Naive thymus-derived CD8-positive, alpha-beta T cell (primary cell): Measurements from ENCODE around the gene TBX6. TPM values are rescaled to one million over a fixed set of nuclear protein-coding genes. Genes with fewer than 3 reads are reported as not detected.
"Not testable (repeated sequence)": the region's sequence is repeated elsewhere in the genome, so short reads cannot be mapped to it uniquely, and the experiment has no call there.

Experiments used
- ATAC-seq, 2 donors: fragments of 150-1000 bp; cut with Tn5 transposase in 1 of 2; sonication (Bioruptor Pico), chemical (Tn5 transposase) in 1 of 2; 1 replicate in 1 of 2; 2 replicates in 1 of 2; pipeline ENCODE4 v1.10.0; 2021; ENCODE audit warnings: mild to moderate bottlenecking in 2 of 2, moderate library complexity in 2 of 2
- POLR2A ChIA-PET: fragments of 350-600 bp; sonication (Branson Sonifier 250); formaldehyde crosslinking; loops from one replicate; lab custom pipeline; 2021; ENCODE audit warnings: antibody characterized with exemption; lab: Charles Lee
- DNase-seq, 10 donors: peaks; one replicate each; pipeline versions ENCODE4 v3.0.0 to v3.0.0-alpha.2; 2020 to 2022
- H3K27ac Mint-ChIP-seq, 10 donors: one replicate each; pipeline ENCODE4 v1.8.0; 2020 to 2022; ENCODE audit warnings: mild to moderate bottlenecking in 10 of 10, mixed read lengths in 10 of 10, moderate library complexity in 4 of 10, inconsistent platforms in 1 of 10
- H3K27me3 Mint-ChIP-seq, 5 donors: one replicate each; pipeline ENCODE4 v1.8.0; 2021 to 2022; ENCODE audit warnings: mixed read lengths in 5 of 5
- H3K36me3 Mint-ChIP-seq, 3 donors: one replicate each; pipeline ENCODE4 v1.8.0; 2020 to 2022; ENCODE audit warnings: mixed read lengths in 3 of 3, mild to moderate bottlenecking in 2 of 3, inconsistent platforms in 1 of 3
- H3K4me1 Mint-ChIP-seq, 4 donors: one replicate each; pipeline ENCODE4 v1.8.0; 2021 to 2022; ENCODE audit warnings: mixed read lengths in 4 of 4
- H3K4me3 Mint-ChIP-seq, 10 donors: one replicate each; pipeline ENCODE4 v1.8.0; 2020 to 2022; ENCODE audit warnings: mild to moderate bottlenecking in 10 of 10, mixed read lengths in 10 of 10, moderate library complexity in 6 of 10, inconsistent platforms in 1 of 10
- H3K9me3 Mint-ChIP-seq, 9 donors: one replicate each; pipeline ENCODE4 v1.8.0; 2020 to 2022; ENCODE audit warnings: mixed read lengths in 9 of 9, mild to moderate bottlenecking in 3 of 9, inconsistent platforms in 1 of 9, moderate library complexity in 1 of 9
- polyA plus RNA-seq, 3 donors: library from polyadenylated mRNA; unstranded; fragments of 300-500 nt; fragmentation: Illumina TruSeq; gene quantifications; one replicate each; pipeline ENCODE4 v1.2.3, GENCODE V29; 2021
- total RNA-seq, 8 experiments: library from RNA in 2 of 8; stranded (reverse) in 2 of 8; gene quantifications; one replicate each; pipeline ENCODE4 v1.2.3 and lab custom pipeline; 2021 to 2026

The TBX6 gene
- total and polyA plus RNA-seq, 5 experiments from 2014 or later = 0.15 to 2.5 (median 0.25) TPM

- Mint-ChIP-seq H3K4me3 (peak overlapping the region; percentile 80 to 92 (median 86)), H3K4me1 (peaks cover 12 to 33% (median 32%) of the 10 kb centered on the region in 4 donors), H3K27ac (peak overlapping the region; percentile 73 to 93 (median 87)), H3K9me3 (no peaks in the 10 kb centered on the region), H3K27me3 (no peaks in the 10 kb centered on the region), H3K36me3 (peaks cover 0 to 15% (median 1%) of the 10 kb centered on the region in 3 donors)
- ATAC-seq = no peak
- POLR2A ChIA-PET = interaction anchor here (3.0 to 5.5 kb wide), 2 partner anchors 30 to 63 kb away, joined by 14 to 52 read pairs; partner anchors contain the start of genes CORO1A and TBX6
- DNase-seq = no peak
Measured at GRCh38 chr16:30121741-30122571, 30.2 kb upstream of the TBX6 start.

GRCh38 chr16:30120340-30121105 is 28.8 kb upstream of the TBX6 start:
- H3K4me1 Mint-ChIP-seq = peaks cover 12 to 36% (median 32%) of the 10 kb centered on the region in 4 donors
- no peaks in the 10 kb centered on the region for H3K27me3 Mint-ChIP-seq
- H3K27ac Mint-ChIP-seq = peak overlapping the region; percentile 37 to 85 (median 69)

GRCh38 chr16:30119428-30119827 is 27.7 kb upstream of the TBX6 start:
- no peaks in the 10 kb centered on the region for H3K27me3 Mint-ChIP-seq
- H3K27ac Mint-ChIP-seq = peak overlapping the region in 5 of 10 donors; percentile 32 to 85 (median 49)
- no peaks in the 10 kb centered on the region for H3K9me3 Mint-ChIP-seq
- H3K4me3 Mint-ChIP-seq = no peak overlapping the region
- ATAC-seq (no peak), DNase-seq (no peak)
- POLR2A ChIA-PET = interaction anchor here (3.0 to 5.5 kb wide), 2 partner anchors 27 to 65 kb away, joined by 14 to 52 read pairs; partner anchors contain the start of genes CORO1A and TBX6
- H3K36me3 Mint-ChIP-seq = peaks cover 0 to 30% (median 4%) of the 10 kb centered on the region in 3 donors
- H3K4me1 Mint-ChIP-seq = peaks cover 12 to 43% (median 34%) of the 10 kb centered on the region in 4 donors

More at GRCh38 chr16:30120340-30121105, 28.8 kb upstream of the TBX6 start:
- Mint-ChIP-seq H3K9me3 (no peaks in the 10 kb centered on the region), H3K36me3 (peaks cover 0 to 26% (median 4%) of the 10 kb centered on the region in 3 donors), H3K4me3 (peak overlapping the region in 7 of 10 donors; percentile 26 to 68 (median 51))
- ATAC-seq (no peak), DNase-seq (no peak)
- POLR2A ChIA-PET = interaction anchor here (0.6 to 5.5 kb wide), 7 partner anchors 21 to 541 kb away, joined by 3 to 52 read pairs (median 6); partner anchors contain the start of genes ALDOA, CORO1A, PRR14 and TBX6

GRCh38 chr16:30117768-30118167 is 26.0 kb upstream of the TBX6 start:
- no peak overlapping the region for H3K27ac Mint-ChIP-seq
- H3K27me3 Mint-ChIP-seq = no peaks in the 10 kb centered on the region
- no peak overlapping the region for H3K4me3 Mint-ChIP-seq
- peaks cover 16 to 46% (median 41%) of the 10 kb centered on the region in 4 donors for H3K4me1 Mint-ChIP-seq
- DNase-seq = no peak
- POLR2A ChIA-PET = interaction anchor here (0.6 to 5.5 kb wide), 7 partner anchors 14 to 278 kb away, joined by 3 to 52 read pairs (median 5); partner anchors contain the start of genes CORO1A and YPEL3
- ATAC-seq = no peak
- H3K36me3 Mint-ChIP-seq = peaks cover 0 to 32% (median 4%) of the 10 kb centered on the region in 3 donors
- H3K9me3 Mint-ChIP-seq = no peaks in the 10 kb centered on the region

GRCh38 chr16:30116291-30117207 is 24.8 kb upstream of the TBX6 start:
- peak overlapping the region in 4 of 10 donors; percentile 18 to 56 (median 46) for H3K27ac Mint-ChIP-seq
- peaks cover 18 to 40% (median 31%) of the 10 kb centered on the region in 4 donors for H3K4me1 Mint-ChIP-seq
- H3K36me3 Mint-ChIP-seq = peaks cover 0 to 39% (median 4%) of the 10 kb centered on the region in 3 donors
- H3K4me3 Mint-ChIP-seq = no peak overlapping the region
- H3K9me3 Mint-ChIP-seq = no peaks in the 10 kb centered on the region
- no peaks in the 10 kb centered on the region for H3K27me3 Mint-ChIP-seq
- no peak for ATAC-seq
- DNase-seq = no peak
- POLR2A ChIA-PET = interaction anchor here (0.7 to 5.5 kb wide), 5 partner anchors 14 to 378 kb away, joined by 3 to 52 read pairs (median 6); partner anchors contain the start of gene CORO1A

GRCh38 chr16:30115238-30115637 is 23.5 kb upstream of the TBX6 start:
- ATAC-seq (peak; percentile 22 to 54), DNase-seq (no peak)
- Mint-ChIP-seq H3K36me3 (peaks cover 4 to 50% (median 9%) of the 10 kb centered on the region in 3 donors), H3K9me3 (no peaks in the 10 kb centered on the region), H3K27ac (peak overlapping the region in 7 of 10 donors; percentile 24 to 75 (median 48)), H3K4me3 (peak overlapping the region in 2 of 10 donors; percentile 33 to 39), H3K27me3 (no peaks in the 10 kb centered on the region), H3K4me1 (peaks cover 17 to 32% (median 22%) of the 10 kb centered on the region in 4 donors)
- POLR2A ChIA-PET = interaction anchor here (0.7 to 2.2 kb wide), 4 partner anchors 24 to 72 kb away, joined by 3 to 12 read pairs (median 4); partner anchors contain the start of genes CORO1A and TBX6

GRCh38 chr16:30114833-30115232 is 23.1 kb upstream of the TBX6 start:
- H3K9me3 Mint-ChIP-seq, H3K27me3 Mint-ChIP-seq, ATAC-seq, DNase-seq: not testable (repeated sequence)
- peak overlapping the region in 6 of 10 donors; percentile 25 to 75 (median 54) for H3K27ac Mint-ChIP-seq
- H3K4me3 Mint-ChIP-seq = peak overlapping the region in 2 of 10 donors; percentile 33 to 39
- POLR2A ChIA-PET = interaction anchor here (0.7 to 2.2 kb wide), 4 partner anchors 23 to 73 kb away, joined by 3 to 12 read pairs (median 4); partner anchors contain the start of genes CORO1A and TBX6
- H3K4me1 Mint-ChIP-seq = peaks cover 13 to 27% (median 18%) of the 10 kb centered on the region in 4 donors
- peaks cover 4 to 49% (median 9%) of the 10 kb centered on the region in 3 donors for H3K36me3 Mint-ChIP-seq

- Mint-ChIP-seq H3K4me1 (peaks cover 9 to 23% (median 16%) of the 10 kb centered on the region in 4 donors), H3K27me3 (no peaks in the 10 kb centered on the region), H3K36me3 (peaks cover 4 to 44% (median 9%) of the 10 kb centered on the region in 3 donors), H3K27ac (peak overlapping the region in 4 of 10 donors; percentile 27 to 67 (median 50)), H3K4me3 (peak overlapping the region in 1 of 10 donors; percentile 63), H3K9me3 (no peaks in the 10 kb centered on the region)
- DNase-seq = no peak
- no peak for ATAC-seq
- POLR2A ChIA-PET = interaction anchor here (0.6 to 2.2 kb wide), 4 partner anchors 49 to 558 kb away, joined by 3 to 12 read pairs (median 4); partner anchors contain the start of gene CORO1A
Measured at GRCh38 chr16:30114411-30114810, 22.7 kb upstream of the TBX6 start.

GRCh38 chr16:30113711-30114333 is 22.1 kb upstream of the TBX6 start:
- ATAC-seq (no peak), DNase-seq (no peak)
- H3K27me3 Mint-ChIP-seq = no peaks in the 10 kb centered on the region
- H3K4me1 Mint-ChIP-seq = peaks cover 6 to 19% (median 13%) of the 10 kb centered on the region in 4 donors
- no peaks in the 10 kb centered on the region for H3K9me3 Mint-ChIP-seq
- H3K27ac Mint-ChIP-seq = peak overlapping the region in 2 of 10 donors; percentile 38 to 67
- H3K4me3 Mint-ChIP-seq = no peak overlapping the region
- POLR2A ChIA-PET = interaction anchor here (0.6 to 4.7 kb wide), 4 partner anchors 10 to 559 kb away, joined by 3 to 20 read pairs (median 12); partner anchors contain the start of genes CORO1A, MAPK3 and YPEL3
- H3K36me3 Mint-ChIP-seq = peaks cover 4 to 41% (median 9%) of the 10 kb centered on the region in 3 donors

GRCh38 chr16:30113031-30113710 is 21.4 kb upstream of the TBX6 start, which contains the start of gene GDPD3:
TSS of gene GDPD3 (minus strand) at chr16:30113537. CDS start at chr16:30113478, 59 bp downstream.
- H3K9me3 Mint-ChIP-seq = no peaks in the 10 kb centered on the region
- no peak for ATAC-seq

More at GRCh38 chr16:30113031-30113710, 21.4 kb upstream of the TBX6 start, which contains the start of gene GDPD3:
- H3K4me1 Mint-ChIP-seq = peaks cover 6 to 19% (median 12%) of the 10 kb centered on the region in 4 donors
- no peak for DNase-seq
- H3K27ac Mint-ChIP-seq = peak within 1 kb of the TSS in 3 of 10 donors; percentile 5 to 67 (median 38)
- H3K4me3 Mint-ChIP-seq = no peak within 1 kb of the TSS
- peaks cover 4 to 40% (median 9%) of the 10 kb centered on the region in 3 donors for H3K36me3 Mint-ChIP-seq
- H3K27me3 Mint-ChIP-seq = no peaks in the 10 kb centered on the region
- POLR2A ChIA-PET = interaction anchor here (0.8 to 4.7 kb wide), 7 partner anchors 11 to 296 kb away, joined by 3 to 20 read pairs (median 9); partner anchors contain the start of genes CORO1A, MAPK3 and YPEL3
